ENCODE results near the gene KRTAP10-9.
"Not testable (repeated sequence)": the region's sequence is repeated elsewhere in the genome, so short reads cannot be mapped to it uniquely, and the experiment has no call there.

KRTAP10-9 gene

DNA sequence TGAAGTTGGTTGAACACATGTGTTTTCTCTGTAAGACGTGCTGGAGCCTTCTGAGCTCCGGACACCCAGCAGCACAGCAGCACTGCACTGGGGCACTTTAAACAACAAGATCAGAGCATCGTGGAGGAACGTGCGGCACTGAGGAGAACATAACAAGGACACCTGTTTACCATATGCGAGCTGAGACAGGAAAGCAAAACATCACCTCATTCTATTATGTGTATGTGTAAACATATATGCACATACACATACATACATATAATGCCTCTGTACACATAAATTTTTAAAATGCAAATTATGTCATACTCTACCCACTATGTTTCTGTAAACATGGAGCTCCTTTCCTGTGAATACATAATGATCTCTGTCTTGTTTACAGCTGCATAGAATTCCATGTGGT, 31.4 kb upstream of the KRTAP10-9 start:
- DNase-seq (ENCODE audit: low spot score) (no peak), FAIRE-seq (no peak)

DNA sequence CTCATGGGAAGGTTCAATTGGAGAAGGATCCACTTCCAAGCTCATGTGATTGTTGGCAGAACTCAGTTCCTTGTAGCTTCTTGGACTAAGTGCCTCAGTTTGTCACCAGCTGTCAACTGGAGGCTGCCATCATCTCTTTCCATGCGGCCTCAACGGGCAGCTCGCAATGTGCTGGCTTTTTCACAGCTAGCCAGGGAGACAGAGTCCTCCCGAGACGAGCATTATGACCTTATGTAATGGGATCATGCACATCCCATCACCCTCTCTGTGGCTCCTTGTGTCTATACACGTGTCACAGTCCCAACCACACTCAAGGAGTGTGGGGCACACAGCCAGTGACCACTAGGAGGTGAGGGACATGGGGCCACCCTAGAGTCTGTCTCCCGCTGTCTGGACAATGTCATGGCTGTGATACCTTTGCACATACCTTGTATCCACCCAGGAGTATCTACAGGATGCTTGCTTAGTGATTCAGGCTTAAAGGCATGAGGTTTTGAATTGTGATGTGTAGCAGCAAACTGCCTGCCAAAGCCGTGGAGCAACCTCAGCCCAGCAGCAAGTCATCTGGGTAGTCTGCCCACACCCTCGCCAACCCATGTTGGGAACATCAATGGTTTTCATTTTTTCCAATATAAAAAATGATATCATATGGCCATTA, 30.7 kb upstream of the KRTAP10-9 start:
- no peak for FAIRE-seq
- no peak for DNase-seq (ENCODE audit: low spot score)

DNA sequence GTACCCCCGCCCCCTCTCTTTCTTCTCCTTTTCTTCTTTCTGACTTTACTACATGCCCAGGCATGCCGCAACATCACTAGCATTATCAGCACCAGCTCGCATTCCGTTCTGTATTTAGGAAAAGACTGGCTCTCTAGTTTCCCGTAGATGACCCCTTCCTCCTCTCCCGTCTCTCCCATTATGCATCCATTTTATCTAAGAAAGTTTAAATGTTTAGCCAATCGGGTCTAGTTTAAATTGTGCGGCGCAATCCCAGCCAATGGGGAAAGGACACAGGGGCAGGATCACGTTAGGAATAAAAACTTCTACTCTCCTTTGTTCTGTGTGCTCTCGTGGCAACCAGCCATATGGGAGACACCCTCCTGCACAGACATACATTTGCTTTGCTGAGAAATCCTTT, 28.8 kb upstream of the KRTAP10-9 start:
- FAIRE-seq (no peak), DNase-seq (ENCODE audit: low spot score) (no peak)

DNA sequence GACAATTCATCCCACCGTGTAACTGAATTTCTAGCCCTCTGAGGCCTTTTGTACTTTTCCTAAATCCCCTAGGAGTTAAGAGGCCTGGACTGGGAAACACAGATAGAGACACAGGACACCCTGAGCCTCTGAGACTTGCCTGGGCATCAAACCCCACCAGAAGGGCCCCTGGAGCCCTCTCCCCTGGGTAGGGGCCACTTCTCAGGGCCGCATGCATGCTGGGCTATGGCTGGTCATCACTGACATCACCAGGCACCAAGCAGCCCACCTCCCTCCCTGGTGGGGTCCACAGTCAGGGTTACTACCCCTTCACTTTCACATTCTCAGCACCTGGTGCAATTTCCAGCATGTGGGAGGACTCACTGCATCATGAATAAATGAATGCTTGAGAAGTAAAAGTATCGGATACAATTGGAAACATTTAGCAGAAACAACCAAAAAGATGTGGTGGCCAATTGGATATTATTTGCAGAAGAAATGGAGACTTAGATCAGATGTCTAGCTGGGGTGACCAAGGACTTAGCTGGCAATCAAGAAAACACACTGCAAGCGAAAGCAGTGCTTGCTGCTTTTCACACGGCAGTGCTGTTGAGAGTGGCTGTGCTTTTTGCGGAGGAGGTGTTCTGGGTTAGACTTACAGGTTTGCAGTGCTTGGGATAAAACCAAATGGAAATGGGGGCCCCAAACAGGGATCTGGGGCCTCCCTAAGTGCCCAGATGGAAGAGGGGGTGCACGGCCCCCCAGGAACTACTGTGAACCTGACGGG, 27.4 kb upstream of the KRTAP10-9 start:
- FAIRE-seq = no peak
- no peak for DNase-seq (ENCODE audit: low spot score)

DNA sequence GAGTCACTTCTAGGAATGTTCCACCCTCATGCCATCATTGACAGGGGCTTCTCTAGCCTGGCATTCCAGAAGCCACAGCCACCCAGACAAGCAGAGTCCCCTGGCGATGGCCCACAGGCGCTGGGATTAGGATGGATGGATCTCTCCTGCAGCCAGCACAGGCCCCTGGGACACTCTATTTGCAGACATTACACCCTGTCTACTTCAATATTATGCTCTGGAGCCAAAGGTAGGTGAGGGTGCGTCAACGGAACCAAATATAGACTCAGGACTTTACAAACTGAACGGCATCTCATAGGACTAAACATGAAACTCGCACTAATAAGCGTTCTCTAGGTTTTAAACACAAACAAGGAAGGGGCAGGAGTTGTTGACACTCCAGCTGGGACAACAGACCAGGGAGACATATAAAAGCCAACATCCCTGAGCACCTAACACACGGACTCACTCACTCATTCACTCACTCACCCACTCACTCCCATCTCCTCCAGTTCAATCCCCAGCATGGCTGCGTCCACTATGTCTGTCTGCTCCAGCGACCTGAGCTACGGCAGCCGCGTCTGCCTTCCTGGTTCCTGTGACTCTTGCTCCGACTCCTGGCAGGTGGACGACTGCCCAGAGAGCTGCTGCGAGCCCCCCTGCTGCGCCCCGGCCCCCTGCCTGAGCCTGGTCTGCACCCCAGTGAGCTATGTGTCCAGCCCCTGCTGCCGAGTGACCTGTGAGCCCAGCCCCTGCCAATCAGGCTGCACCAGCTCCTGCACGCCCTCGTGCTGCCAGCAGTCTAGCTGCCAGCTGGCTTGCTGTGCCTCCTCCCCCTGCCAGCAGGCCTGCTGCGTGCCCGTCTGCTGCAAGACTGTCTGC, 26.5 kb upstream of the KRTAP10-9 start, which contains the start of gene KRTAP10-7:
KRTAP10-7 (plus strand) TSS at position 480 of the 861 bp plus-strand sequence; CDS start at position 505, 25 bp downstream.
- not testable (repeated sequence) for DNase-seq (ENCODE audit: low spot score); FAIRE-seq

DNA sequence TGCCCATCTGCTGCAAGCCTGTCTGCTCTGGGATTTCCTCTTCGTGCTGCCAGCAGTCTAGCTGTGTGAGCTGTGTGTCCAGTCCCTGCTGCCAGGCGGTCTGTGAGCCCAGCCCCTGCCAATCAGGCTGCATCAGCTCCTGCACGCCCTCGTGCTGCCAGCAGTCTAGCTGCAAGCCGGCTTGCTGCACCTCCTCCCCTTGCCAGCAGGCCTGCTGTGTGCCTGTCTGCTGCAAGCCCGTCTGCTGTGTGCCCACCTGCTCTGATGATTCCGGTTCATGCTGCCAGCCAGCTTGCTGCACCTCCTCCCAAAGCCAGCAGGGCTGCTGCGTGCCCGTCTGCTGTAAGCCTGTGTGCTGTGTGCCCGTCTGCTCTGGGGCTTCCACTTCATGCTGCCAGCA, 25.8 kb upstream of the KRTAP10-9 start:
- DNase-seq (ENCODE audit: low spot score) = not testable (repeated sequence)
- peak; percentile 90 for FAIRE-seq

DNA sequence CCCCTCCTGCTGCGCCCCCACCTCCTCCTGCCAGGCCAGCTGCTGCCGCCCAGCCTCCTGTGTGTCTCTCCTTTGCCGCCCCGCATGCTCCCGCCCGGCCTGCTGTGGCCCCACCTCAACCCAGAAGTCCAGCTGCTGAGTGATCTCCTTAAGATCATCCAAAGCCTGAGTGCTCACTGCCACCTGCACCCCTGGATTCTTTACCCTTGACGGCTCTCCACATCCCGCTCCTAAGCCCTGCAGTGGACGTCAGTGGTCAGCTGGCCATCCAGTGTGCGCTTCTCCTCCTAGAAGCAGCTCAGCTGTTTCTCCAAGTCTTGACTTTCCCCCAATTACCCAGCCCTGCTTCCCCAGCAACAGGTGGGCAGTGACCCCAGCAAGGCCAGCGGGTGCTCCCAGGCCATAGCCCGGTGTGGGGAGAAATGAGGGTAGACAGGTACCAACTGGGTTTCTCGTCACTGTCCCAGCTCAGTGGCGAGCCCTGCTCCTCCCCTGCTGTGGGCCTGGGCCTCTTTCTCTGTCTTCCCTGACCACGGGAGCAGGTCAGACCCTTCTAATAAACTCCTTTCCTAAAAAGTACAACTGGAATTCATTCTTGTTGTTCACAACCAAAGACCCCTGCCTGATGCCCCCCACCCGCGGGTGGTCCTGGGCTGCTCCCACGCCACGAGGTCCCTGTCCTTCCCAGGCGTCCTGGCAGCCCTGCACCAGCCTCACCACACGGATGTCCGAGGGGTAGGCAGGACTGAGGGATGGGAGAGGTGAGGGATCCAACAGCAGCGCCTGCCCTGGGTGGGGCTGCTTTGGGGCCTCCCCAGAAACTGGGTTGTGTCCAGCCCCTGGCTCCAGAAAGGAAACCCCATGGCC, 25.1 kb upstream of the KRTAP10-9 start:
- FAIRE-seq (no peak), DNase-seq (ENCODE audit: low spot score) (no peak)

DNA sequence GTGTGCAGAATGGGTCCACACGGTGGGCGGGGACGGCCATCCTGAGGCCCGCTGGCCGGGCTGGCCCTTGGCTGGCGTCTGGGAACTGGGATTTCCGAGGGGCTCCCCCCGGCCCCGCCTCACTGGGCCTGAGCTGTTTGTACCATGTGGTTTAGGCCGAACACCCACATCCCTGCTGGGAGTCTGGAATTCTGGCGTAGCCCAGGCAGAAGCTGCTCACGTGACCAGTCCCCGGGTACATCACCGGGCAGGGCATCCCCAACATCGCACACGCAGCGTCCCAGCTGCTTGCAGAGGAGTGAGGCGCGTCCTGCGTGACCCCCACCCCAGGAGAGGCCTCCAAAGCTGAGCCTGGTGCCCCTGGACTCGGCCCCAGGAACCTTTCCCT, 24.4 kb upstream of the KRTAP10-9 start:
- no peak for FAIRE-seq
- no peak for DNase-seq (ENCODE audit: low spot score)

DNA sequence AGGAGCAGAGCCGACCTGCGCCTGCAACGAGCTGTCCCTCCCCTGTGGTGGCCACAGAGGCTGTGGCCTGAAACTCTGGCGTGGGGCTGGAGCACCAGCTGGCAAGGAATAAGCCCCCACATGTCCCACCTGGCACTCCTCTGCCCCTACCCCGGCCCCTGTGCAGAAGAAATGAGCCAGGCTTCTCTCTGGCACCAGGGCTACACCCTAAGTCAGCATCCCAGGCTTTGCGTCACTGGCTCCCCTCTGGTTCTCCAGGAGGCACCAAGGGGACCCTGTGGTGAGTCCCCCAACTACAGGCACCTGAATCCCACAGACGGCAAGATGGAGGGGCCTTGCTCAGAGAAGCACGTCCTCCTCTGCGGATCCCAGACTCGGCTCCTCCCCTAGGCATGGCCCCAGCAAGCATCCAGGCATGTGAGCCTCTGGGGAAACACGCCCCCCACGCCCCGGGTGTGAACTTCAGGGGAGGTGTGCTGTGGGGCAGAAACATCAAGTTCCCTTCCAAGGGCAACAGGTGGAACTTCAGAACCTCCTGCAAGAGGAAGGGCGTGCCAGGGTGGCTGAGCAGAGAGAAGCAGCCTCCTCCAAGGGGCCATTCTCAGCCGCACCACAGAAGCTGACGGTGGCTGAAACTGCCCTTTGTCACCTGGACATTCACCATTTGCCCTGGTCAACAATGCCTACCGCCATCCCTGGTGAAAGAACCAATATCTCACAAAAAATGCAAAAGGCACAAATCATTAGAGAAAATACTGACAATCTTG, 23.6 kb upstream of the KRTAP10-9 start:
- FAIRE-seq (no peak), DNase-seq (ENCODE audit: low spot score) (no peak)

DNA sequence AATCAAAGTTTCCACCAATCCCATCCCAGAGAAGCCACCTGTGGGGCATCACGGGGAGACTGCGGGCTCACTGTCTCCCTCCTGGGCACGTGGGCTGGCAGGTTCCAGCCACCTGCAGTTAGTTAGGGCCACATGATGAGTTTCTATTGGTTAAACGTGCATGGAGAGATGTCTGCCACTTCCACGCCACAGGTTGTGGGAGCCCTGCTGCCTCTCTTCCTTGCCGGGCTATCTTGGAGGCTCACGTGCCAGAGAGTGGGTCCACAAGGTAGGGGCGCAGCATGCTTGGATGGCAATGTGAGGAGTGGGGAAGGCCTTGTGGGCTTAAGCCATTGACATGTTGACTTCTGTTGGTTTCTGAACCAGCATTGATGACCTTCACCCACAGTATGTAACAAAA, 23.0 kb upstream of the KRTAP10-9 start:
- FAIRE-seq (no peak), DNase-seq (ENCODE audit: low spot score) (no peak)

DNA sequence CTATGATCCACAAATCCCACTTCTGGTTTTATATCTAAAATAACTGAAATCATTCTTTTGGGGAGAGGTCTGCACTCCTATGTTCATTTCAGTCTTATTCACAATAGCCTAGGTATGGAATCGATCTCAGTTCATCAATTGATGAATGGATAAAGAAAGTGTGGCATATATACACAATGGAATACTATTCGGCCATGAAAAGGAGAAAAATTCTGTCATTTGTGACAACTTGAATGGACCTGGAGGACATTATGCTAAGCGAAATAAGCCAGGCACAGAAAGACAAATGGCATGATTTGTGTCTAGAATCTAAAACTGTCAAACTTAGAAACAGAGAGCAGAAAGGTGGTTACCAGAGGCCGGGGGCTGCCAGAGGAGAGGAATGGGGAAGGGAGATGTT, 20.4 kb upstream of the KRTAP10-9 start:
- FAIRE-seq (no peak), DNase-seq (ENCODE audit: low spot score) (no peak)

DNA sequence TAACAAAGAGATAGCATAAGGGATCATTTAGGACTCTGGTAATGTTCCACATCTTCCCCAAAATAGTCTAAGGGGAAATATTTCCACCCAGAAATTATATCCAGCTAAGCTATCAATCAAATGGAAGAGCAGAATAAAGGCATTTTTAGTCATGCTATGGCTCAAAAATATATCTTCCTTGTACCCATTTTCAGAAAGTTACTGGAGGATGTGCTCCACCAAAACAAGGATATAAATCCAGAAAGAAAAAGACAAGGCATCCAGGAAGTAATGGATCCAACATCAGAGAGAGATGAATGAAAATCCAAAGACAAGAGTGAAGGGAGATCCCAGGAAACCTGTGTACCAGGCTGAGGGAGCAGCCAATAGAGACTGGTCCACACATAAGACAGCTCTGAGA, 17.7 kb upstream of the KRTAP10-9 start:
- no peak for DNase-seq (ENCODE audit: low spot score)
- no peak for FAIRE-seq

DNA sequence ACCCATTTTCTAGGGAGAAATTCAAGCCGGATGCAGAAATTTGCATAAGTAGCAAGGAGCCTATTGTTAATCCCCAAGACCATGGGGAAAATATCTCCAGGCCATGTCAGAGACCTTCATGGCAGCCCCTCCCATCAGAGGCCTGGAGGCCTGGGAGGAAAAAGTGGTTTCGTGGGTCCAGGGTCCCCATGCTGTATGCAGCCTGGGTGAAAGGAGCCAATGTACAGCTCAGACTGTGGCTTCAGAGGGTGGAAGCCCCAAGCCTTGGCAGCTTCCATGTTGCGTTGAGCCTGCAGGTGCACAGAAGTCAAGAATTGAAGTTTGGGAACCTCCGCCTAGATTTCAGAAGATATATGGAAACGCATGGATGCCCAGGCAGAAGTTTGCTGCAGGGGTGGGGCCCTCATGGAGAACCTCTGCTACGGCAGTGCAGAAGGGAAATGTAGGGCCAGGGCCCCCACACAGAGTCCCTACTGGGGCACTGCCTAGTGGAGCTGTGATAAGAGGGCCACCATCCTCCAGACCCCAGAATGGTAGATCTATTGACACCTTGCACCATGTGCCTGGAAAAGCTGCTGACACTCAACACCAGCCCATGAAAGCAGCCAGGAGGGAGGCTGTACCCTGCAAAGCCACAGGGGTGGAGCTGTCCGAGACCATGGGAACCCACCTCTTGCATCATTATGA, 16.6 kb upstream of the KRTAP10-9 start:
- FAIRE-seq = not testable (repeated sequence)

DNA sequence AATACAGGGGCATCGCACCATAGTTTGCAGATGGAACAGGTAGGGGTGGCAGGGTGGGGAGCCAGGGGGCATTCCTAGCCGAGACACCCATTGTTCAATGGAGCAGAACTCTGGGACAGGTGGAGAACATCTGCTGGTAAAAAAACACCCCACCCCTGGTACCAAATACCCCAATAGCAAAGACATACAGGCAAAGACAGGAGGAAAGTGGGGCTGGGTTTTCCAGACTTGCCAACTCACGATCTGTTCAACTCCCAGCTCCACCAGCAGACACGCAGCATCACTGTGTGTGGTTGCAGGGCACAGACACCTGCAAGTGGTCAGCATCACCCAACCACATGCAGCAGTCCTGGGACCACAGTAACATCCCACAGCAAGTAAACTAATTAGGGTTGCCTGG, 15.3 kb upstream of the KRTAP10-9 start:
- DNase-seq (ENCODE audit: low spot score) (no peak), FAIRE-seq (no peak)

More for the DNA sequence above, 16.6 kb upstream of the KRTAP10-9 start:
- DNase-seq (ENCODE audit: low spot score) = not testable (repeated sequence)

DNA sequence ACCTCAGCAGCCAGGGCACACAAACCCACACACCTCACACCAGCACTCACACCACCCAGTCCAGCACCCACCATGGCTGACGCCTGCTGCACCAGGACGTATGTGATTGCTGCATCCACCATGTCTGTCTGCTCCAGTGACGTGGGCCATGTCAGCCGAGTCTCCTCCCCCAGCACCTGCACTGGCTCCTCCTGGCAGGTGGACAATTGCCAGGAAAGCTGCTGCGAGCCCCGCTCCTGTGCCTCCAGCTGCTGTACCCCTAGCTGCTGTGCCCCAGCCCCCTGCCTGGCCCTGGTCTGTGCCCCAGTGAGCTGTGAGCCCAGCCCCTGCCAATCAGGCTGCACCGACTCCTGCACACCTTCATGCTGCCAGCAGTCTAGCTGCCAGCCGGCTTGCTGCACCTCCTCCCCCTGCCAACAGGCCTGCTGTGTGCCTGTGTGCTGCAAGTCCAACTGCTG, 14.8 kb upstream of the KRTAP10-9 start, which contains the start of gene KRTAP10-8:
KRTAP10-8 (plus strand) TSS at position 51 of the 458 bp plus-strand sequence; CDS start at position 73, 22 bp downstream.
- FAIRE-seq = no peak
- DNase-seq (ENCODE audit: low spot score) = no peak

DNA sequence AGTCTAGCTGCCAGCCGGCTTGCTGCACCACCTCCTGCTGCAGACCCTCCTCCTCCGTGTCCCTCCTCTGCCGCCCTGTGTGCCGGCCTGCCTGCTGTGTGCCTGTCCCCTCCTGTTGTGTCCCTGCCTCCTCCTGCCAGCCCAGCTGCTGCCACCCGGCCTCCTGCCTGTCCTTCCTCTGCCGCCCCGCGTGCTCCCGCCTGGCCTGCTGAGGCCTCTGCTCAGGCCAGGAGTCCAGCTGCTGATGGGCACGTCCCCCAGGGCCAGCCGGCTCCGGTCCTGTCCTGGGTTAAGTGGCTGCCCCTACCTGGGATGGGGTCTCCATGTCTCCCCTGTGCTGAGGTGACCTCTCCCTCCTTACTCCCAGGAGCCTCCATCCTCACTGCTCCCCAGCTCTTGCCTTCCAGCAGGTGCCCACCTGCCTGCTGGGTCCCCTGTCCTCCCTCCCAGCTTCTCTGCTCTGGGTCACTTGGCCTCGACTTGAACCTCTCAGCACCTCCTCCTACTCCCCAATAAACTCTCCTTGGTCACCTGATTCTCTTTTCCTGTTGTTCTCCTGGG, 14.1 kb upstream of the KRTAP10-9 start:
- FAIRE-seq = no peak
- DNase-seq (ENCODE audit: low spot score) = no peak

DNA sequence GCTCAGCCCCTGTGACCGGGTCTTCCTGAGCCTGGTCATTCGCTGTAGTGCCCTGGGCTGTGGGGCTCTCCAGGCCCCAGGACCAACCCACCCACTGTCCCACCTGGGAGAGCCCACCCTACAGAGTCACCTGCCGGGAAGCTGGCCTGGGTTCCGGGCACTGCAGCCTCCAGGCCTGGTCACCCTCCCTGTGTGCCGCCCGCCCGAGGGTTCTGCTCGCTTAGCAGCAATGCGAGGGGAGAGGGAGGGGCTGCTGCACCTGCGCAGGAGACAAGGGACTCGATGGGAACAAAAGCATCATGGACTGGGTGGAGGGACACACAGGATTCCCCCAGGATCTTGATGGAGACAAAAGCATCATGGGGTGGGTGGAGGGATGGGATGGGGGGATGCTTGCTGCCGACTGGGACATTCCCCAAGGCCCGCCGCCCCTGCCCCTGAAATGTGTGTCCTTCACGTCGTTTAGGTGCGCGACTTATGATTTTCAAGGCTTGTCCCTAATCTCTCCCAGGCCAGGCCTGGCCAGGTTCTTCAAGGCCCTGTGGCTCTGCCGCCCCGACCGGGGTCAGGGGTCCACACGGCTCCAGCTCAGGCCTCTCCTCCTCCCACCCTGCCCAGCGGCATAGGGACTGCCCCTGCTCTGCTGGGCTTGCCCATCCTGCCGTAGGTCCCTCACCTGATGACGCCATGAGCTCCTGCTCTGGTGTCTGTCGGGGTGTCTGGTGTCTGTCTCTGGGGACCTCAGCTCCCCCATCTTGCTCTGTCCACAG, 13.3 kb upstream of the KRTAP10-9 start:
- FAIRE-seq (no peak), DNase-seq (ENCODE audit: low spot score) (no peak)

DNA sequence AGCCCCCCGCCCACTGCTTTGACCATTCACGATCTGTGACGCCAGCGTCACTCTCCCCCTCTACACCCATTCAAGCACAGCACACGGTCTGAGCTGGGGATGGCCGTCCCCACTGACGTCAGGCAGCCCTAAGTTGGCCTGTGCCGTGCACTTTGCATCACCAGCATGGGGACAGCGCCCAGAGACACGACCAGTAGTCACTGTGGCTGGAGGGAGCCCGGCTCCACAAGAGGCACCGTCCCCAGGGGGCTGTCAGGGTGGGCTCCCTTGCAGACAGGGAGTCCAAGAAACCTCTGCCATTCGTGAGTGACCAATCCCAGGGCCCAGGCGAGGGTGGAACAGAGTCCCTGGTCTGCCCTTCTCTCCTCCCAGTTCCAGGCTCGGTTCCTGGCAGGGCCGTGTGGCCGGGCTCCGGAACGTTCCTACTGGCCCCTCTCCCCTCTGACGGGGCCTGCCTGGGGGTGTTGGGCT, 12.7 kb upstream of the KRTAP10-9 start:
- FAIRE-seq (no peak), DNase-seq (ENCODE audit: low spot score) (no peak)

All from urothelium cell line (cell line).